Gastroesophageal sphincter (tissue), 4 donors: ENCODE measurements around the gene FOXN3. TPM values are rescaled to one million over a fixed set of nuclear protein-coding genes. Genes with fewer than 3 reads are reported as not detected.
A peak's percentile ranks its signal among the peaks of the same experiment; 100 is the strongest.

Experiments
- ATAC-seq: fragments of 150-250 bp; one replicate; pipeline ENCODE4 v1.9.1; 2016; ENCODE audit warnings: mild to moderate bottlenecking, moderate library complexity
- H3K27ac ChIP-seq, 4 donors: fragments of 200-600 bp; sonication (generic) in 3 of 4; 1 replicate in 3 of 4; 2 replicates in 1 of 4; pipeline ENCODE4 v1.5.1; 2016 to 2019
- H3K27me3 ChIP-seq: fragments of 200-600 bp; sonication (generic); one replicate; pipeline ENCODE4 v1.5.1; 2019
- H3K36me3 ChIP-seq, 2 donors: fragments of 200-600 bp; sonication (generic); one replicate each; pipeline ENCODE4 v1.5.1; 2019; ENCODE audit warnings: control low read depth in 1 of 2
- H3K4me1 ChIP-seq, 3 donors: fragments of 200-600 bp; sonication (generic); 1 replicate in 2 of 3; 2 replicates in 1 of 3; pipeline ENCODE4 v1.5.1; 2016 to 2019; ENCODE audit warnings: control low read depth in 2 of 3
- H3K4me3 ChIP-seq, 2 donors: fragments of 200-600 bp; sonication (generic); one replicate each; pipeline ENCODE4 v1.5.1; 2019; ENCODE audit warnings: mild to moderate bottlenecking in 1 of 2, moderate library complexity in 1 of 2
- H3K9me3 ChIP-seq, 3 donors: fragments of 200-600 bp; sonication (generic); one replicate each; pipeline ENCODE4 v1.5.1; 2017 to 2019; ENCODE audit warnings: control low read depth in 2 of 3
- CTCF ChIP-seq, 4 experiments: fragments of 200-600 bp in 2 of 4; fragments of 450-650 bp in 2 of 4; sonication (generic) in 1 of 4; IDR thresholded peaks; one replicate each; pipeline ENCODE4 v1.5.1; 2017 to 2019; ENCODE audit warnings: antibody characterized with exemption in 4 of 4, mild to moderate bottlenecking in 2 of 4, moderate library complexity in 2 of 4
- EP300 ChIP-seq: sonication (generic); formaldehyde crosslinking; IDR thresholded peaks from one replicate; pipeline ENCODE4 v1.6.1; 2017; ENCODE audit warnings: antibody characterized with exemption, mild to moderate bottlenecking
- POLR2A ChIP-seq, 2 donors: fragments of 450-650 bp; IDR thresholded peaks; one replicate each; pipeline ENCODE4 v1.6.1; 2017; ENCODE audit warnings: antibody characterized with exemption in 2 of 2, mild to moderate bottlenecking in 2 of 2, moderate library complexity in 1 of 2
- POLR2AphosphoS5 ChIP-seq: sonication (generic); formaldehyde crosslinking; IDR thresholded peaks from one replicate; pipeline ENCODE4 v1.6.1; 2017; ENCODE audit warnings: antibody characterized with exemption
- WGBS, 2 donors: methylation state at CpG; one replicate each; pipeline ENCODE4 v1.1.5; 2018; ENCODE audit warnings: low coverage in 1 of 2; 5-methylcytosine and 5-hydroxymethylcytosine counted together
- total RNA-seq, 4 donors: library from RNA; depleted of rRNA; stranded (reverse); fragments of >200 nt; gene quantifications; one replicate each; pipeline ENCODE4 v1.1.0, GENCODE V29; 2016

The FOXN3 gene
- total RNA-seq, 4 donors from 2014 or later, result 116 to 172 (median 136) TPM

- H3K4me1 ChIP-seq, result peaks cover 5 to 56% (median 11%) of the 10 kb centered on the region in 3 donors
- TF ChIP-seq EP300 (no peak), POLR2AphosphoS5 (no peak), POLR2A (IDR thresholded peaks at IDR 0.05) (no peak), CTCF (IDR thresholded peaks at IDR 0.05) (no peak)
- no peaks in the 10 kb centered on the region for H3K36me3 ChIP-seq
- no peaks in the 10 kb centered on the region for H3K9me3 ChIP-seq
- H3K4me3 ChIP-seq, result no peak overlapping the region
- WGBS, 2 donors, result 53 to 54% methylated on average over 8 to 9 of the region's 9 CpGs
- no peaks in the 10 kb centered on the region for H3K27me3 ChIP-seq
- peak overlapping the region in 1 of 4 donors; percentile 7 for H3K27ac ChIP-seq
- no peak for ATAC-seq
These were observed 174.3 kb downstream of the FOXN3 start for GRCh38 chr14:89242652-89243279.

DNA sequence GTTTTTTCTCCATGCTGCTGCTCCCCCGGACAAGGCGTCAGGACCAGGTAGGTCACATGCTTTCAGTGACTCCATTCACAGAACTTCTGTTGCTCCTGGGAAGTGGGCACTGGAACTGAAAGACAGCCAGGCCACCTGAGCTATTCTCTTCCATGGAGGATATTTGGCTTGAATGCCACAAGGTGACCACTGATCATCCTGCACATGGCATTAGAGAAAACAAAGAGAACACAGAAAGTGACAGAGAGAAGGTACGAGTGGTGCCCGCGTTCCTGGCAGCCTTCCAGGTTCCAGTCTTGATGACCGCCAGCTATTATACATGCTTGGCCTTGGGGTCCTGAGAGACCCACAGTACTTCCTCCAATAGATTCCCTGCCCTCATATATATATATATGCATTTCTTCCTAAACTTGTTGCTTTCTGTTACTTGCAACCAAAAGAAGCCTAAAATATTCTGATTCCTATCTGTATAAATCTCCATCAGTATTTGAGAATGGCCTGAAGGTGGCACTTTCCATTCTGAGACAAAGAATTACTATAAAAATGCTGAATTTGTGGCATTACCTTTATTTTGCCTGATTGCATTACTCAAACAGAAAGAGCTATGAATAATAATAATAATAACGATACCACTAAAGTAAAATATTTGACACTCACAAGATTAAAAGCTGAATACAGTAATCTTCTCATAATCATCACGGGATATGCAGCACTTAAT lies 174.9 kb downstream of the FOXN3 start:
- Histone ChIP-seq H3K4me1 (peaks cover 5 to 53% (median 11%) of the 10 kb centered on the region in 3 donors), H3K4me3 (no peak overlapping the region), H3K27me3 (no peaks in the 10 kb centered on the region), H3K36me3 (no peaks in the 10 kb centered on the region), H3K9me3 (no peaks in the 10 kb centered on the region), H3K27ac (no peak overlapping the region)
- no peak for ATAC-seq
- WGBS, 2 donors, result 58 to 77% methylated on average over 5 to 6 of the region's 8 CpGs
- TF ChIP-seq CTCF (IDR thresholded peaks at IDR 0.05) (no peak), POLR2AphosphoS5 (no peak), POLR2A (IDR thresholded peaks at IDR 0.05) (no peak), EP300 (no peak)

GRCh38 chr14:89241257-89241656 lies 175.8 kb downstream of the FOXN3 start:
- H3K9me3 ChIP-seq, result no peaks in the 10 kb centered on the region
- 65 to 71% methylated on average over 3 to 4 of the region's 4 CpGs for WGBS, 2 donors
- H3K4me3 ChIP-seq, result no peak overlapping the region
- H3K36me3 ChIP-seq, result no peaks in the 10 kb centered on the region
- no peak for TF ChIP-seq EP300
- no peak for TF ChIP-seq POLR2A (IDR thresholded peaks at IDR 0.05)
- no peak for TF ChIP-seq POLR2AphosphoS5
- TF ChIP-seq CTCF (IDR thresholded peaks at IDR 0.05), result no peak
- no peak overlapping the region for H3K27ac ChIP-seq
- H3K27me3 ChIP-seq, result no peaks in the 10 kb centered on the region
- ATAC-seq, result no peak
- peaks cover 5 to 59% (median 11%) of the 10 kb centered on the region in 3 donors for H3K4me1 ChIP-seq

GRCh38 chr14:89240414-89240813 lies 176.6 kb downstream of the FOXN3 start:
- ATAC-seq, result no peak
- H3K36me3 ChIP-seq, result no peaks in the 10 kb centered on the region
- H3K9me3 ChIP-seq, result no peaks in the 10 kb centered on the region
- no peak overlapping the region for H3K27ac ChIP-seq
- no peak overlapping the region for H3K4me3 ChIP-seq
- H3K27me3 ChIP-seq, result no peaks in the 10 kb centered on the region
- H3K4me1 ChIP-seq, result peaks cover 5 to 53% (median 11%) of the 10 kb centered on the region in 3 donors
- TF ChIP-seq EP300, result no peak
- TF ChIP-seq CTCF (IDR thresholded peaks at IDR 0.05), result no peak
- TF ChIP-seq POLR2A (IDR thresholded peaks at IDR 0.05), result no peak
- TF ChIP-seq POLR2AphosphoS5, result no peak
- 64 to 74% methylated on average over 3 of the region's 3 CpGs for WGBS, 2 donors

GRCh38 chr14:89239023-89239422 lies 178.0 kb downstream of the FOXN3 start:
- ATAC-seq, result no peak
- H3K36me3 ChIP-seq, result no peaks in the 10 kb centered on the region
- H3K27me3 ChIP-seq, result no peaks in the 10 kb centered on the region
- no peak for TF ChIP-seq EP300
- TF ChIP-seq POLR2A (IDR thresholded peaks at IDR 0.05), result no peak
- no peak for TF ChIP-seq CTCF (IDR thresholded peaks at IDR 0.05)
- no peak for TF ChIP-seq POLR2AphosphoS5
- WGBS, 2 donors, result 89 to 91% methylated on average over 5 to 6 of the region's 6 CpGs
- H3K27ac ChIP-seq, result no peak overlapping the region
- no peak overlapping the region for H3K4me3 ChIP-seq
- H3K4me1 ChIP-seq, result peaks cover 5 to 45% (median 7%) of the 10 kb centered on the region in 3 donors
- H3K9me3 ChIP-seq, result no peaks in the 10 kb centered on the region
